DOHH2 (cell line): ENCODE results near the gene STXBP4.

ENCODE experiments used
- H3F3A ChIP-seq: fragments of 200-600 bp; sonication (generic), shearing (Covaris generic); 2 replicates; pipeline ENCODE4 v1.6.0; 2016; ENCODE audit warnings: antibody characterized with exemption, mild to moderate bottlenecking; ENCODE audit not compliant: control insufficient read depth, insufficient read depth
- H3K27ac ChIP-seq: fragments of 200-600 bp; sonication (generic); 2 replicates; pipeline ENCODE4 v1.5.1; 2014; ENCODE audit warnings: low read depth, mild to moderate bottlenecking, low read length, moderate library complexity
- H3K27me3 ChIP-seq: fragments of 200-600 bp; sonication (generic); 2 replicates; pipeline ENCODE4 v1.6.1; 2014; ENCODE audit warnings: mild to moderate bottlenecking, low read length, mixed read lengths; ENCODE audit not compliant: control insufficient read depth
- H3K36me3 ChIP-seq: fragments of 200-600 bp; sonication (generic); 2 replicates; pipeline ENCODE4 v1.6.1; 2014; ENCODE audit warnings: mild to moderate bottlenecking, low read length, moderate library complexity, mixed read lengths; ENCODE audit not compliant: control insufficient read depth
- H3K4me1 ChIP-seq: fragments of 200-600 bp; sonication (generic); 2 replicates; pipeline ENCODE4 v1.6.1; 2014; ENCODE audit warnings: mild to moderate bottlenecking, low read length, mixed read lengths; ENCODE audit not compliant: control insufficient read depth
- H3K4me2 ChIP-seq: fragments of 200-600 bp; sonication (generic); 2 replicates; pipeline ENCODE4 v1.6.0; 2014; ENCODE audit warnings: mild to moderate bottlenecking, low read length, moderate library complexity
- H3K4me3 ChIP-seq: fragments of 200-600 bp; sonication (generic); 2 replicates; pipeline ENCODE4 v1.5.1; 2014; ENCODE audit warnings: mild to moderate bottlenecking, low read length, mixed read lengths
- H3K79me2 ChIP-seq: fragments of 200-600 bp; sonication (generic); 2 replicates; pipeline ENCODE4 v1.6.1; 2014; ENCODE audit warnings: mild to moderate bottlenecking, low read length, mixed read lengths; ENCODE audit not compliant: control insufficient read depth
- H3K9me2 ChIP-seq: fragments of 200-600 bp; sonication (generic); replicated peaks from 2 replicates; pipeline ENCODE4 v1.6.1; 2014; ENCODE audit warnings: mild to moderate bottlenecking, low read length, mixed read lengths; ENCODE audit not compliant: control insufficient read depth
- H3K9me3 ChIP-seq: fragments of 200-600 bp; sonication (generic); 2 replicates; pipeline ENCODE4 v1.6.1; 2014; ENCODE audit warnings: antibody characterized with exemption, low read length, mixed read lengths; ENCODE audit not compliant: control insufficient read depth, insufficient read depth
- H4K20me1 ChIP-seq: fragments of 200-600 bp; sonication (generic); 2 replicates; pipeline ENCODE4 v1.6.0; 2014; ENCODE audit warnings: low read depth, mild to moderate bottlenecking, antibody characterized with exemption, low read length, moderate library complexity; ENCODE audit not compliant: control insufficient read depth, insufficient read depth
- CTCF ChIP-seq: fragments of 200-600 bp; sonication (generic); IDR thresholded peaks from one replicate; pipeline ENCODE4 v1.5.1; 2014; ENCODE audit warnings: antibody characterized with exemption, mild to moderate bottlenecking, low read depth, low read length; ENCODE audit not compliant: poor library complexity, severe bottlenecking
- EZH2phosphoT487 ChIP-seq: fragments of 200-600 bp; sonication (generic); IDR thresholded peaks from 2 replicates; pipeline ENCODE4 v1.6.1; 2017; ENCODE audit warnings: borderline replicate concordance, mild to moderate bottlenecking, antibody characterized with exemption, low read length, moderate library complexity, mixed read lengths

STXBP4 gene

GRCh38 chr17:55004484-55004883 lies 35.9 kb downstream of the STXBP4 start:
- Histone ChIP-seq H3K27me3 (no peaks in the 10 kb centered on the region), H3K4me3 (no peak overlapping the region), H3K4me2 (no peak overlapping the region), H3K4me1 (no peaks in the 10 kb centered on the region), H3K9me3 (no peaks in the 10 kb centered on the region), H3K79me2 (no peaks in the 10 kb centered on the region), H4K20me1 (no peaks in the 10 kb centered on the region), H3F3A (no peaks in the 10 kb centered on the region), H3K36me3 (no peaks in the 10 kb centered on the region), H3K27ac (no peak overlapping the region), H3K9me2 (no peaks in the 10 kb centered on the region)
- TF ChIP-seq EZH2phosphoT487 (no peak), CTCF (no peak)

- Histone ChIP-seq H3K9me3 (no peaks in the 10 kb centered on the region), H3K4me3 (no peak overlapping the region), H3K79me2 (no peaks in the 10 kb centered on the region), H3K27me3 (no peaks in the 10 kb centered on the region), H3K36me3 (no peaks in the 10 kb centered on the region), H3F3A (no peaks in the 10 kb centered on the region), H3K4me2 (no peak overlapping the region), H3K4me1 (no peaks in the 10 kb centered on the region), H3K9me2 (no peaks in the 10 kb centered on the region), H4K20me1 (no peaks in the 10 kb centered on the region), H3K27ac (no peak overlapping the region)
- TF ChIP-seq EZH2phosphoT487 (no peak), CTCF (peak; percentile 65)
Measured at GRCh38 chr17:55005520-55005919, 37.0 kb downstream of the STXBP4 start.

GRCh38 chr17:55023626-55024025 lies 55.1 kb downstream of the STXBP4 start:
- Histone ChIP-seq H3F3A (no peaks in the 10 kb centered on the region), H3K4me1 (no peaks in the 10 kb centered on the region), H3K27ac (no peak overlapping the region)

More at GRCh38 chr17:55023626-55024025, 55.1 kb downstream of the STXBP4 start:
- Histone ChIP-seq H3K9me2 (no peaks in the 10 kb centered on the region), H3K36me3 (no peaks in the 10 kb centered on the region), H4K20me1 (no peaks in the 10 kb centered on the region), H3K4me3 (no peak overlapping the region), H3K79me2 (no peaks in the 10 kb centered on the region), H3K27me3 (no peaks in the 10 kb centered on the region), H3K9me3 (no peaks in the 10 kb centered on the region), H3K4me2 (no peak overlapping the region)
- TF ChIP-seq CTCF, result no peak
- TF ChIP-seq EZH2phosphoT487, result no peak
